Right cardiac atrium (tissue), 5 donors: ENCODE results near the gene SEMA5B. TPM values are rescaled to one million over a fixed set of nuclear protein-coding genes. Genes with fewer than 3 reads are reported as not detected.

ENCODE experiments used
- ATAC-seq, 2 donors: fragments of 200-7000 bp; cut with Tn5 transposase; one replicate each; pipeline versions ENCODE4 v1.8.0 to v1.9.1; 2020; ENCODE audit warnings: moderate library complexity in 2 of 2, mild to moderate bottlenecking in 1 of 2
- DNase-seq, 3 donors: peaks; one replicate each; pipeline ENCODE4 v3.0.0-alpha.2; 2020
- H3K27ac ChIP-seq: one replicate; pipeline ENCODE4 v1.5.1; 2013; ENCODE audit warnings: mild to moderate bottlenecking, low read length, control low read depth, moderate library complexity
- H3K27me3 ChIP-seq: one replicate; pipeline ENCODE4 v1.6.1; 2013; ENCODE audit not compliant: control insufficient read depth, insufficient read depth
- H3K4me1 ChIP-seq: one replicate; pipeline ENCODE4 v1.6.1; 2013; ENCODE audit warnings: low read length; ENCODE audit not compliant: control insufficient read depth, insufficient read depth
- H3K4me3 ChIP-seq: one replicate; pipeline ENCODE4 v1.5.1; 2013; ENCODE audit warnings: low read length, control low read depth
- H3K9me3 ChIP-seq: one replicate; pipeline ENCODE4 v1.6.1; 2013; ENCODE audit warnings: low read length; ENCODE audit not compliant: control insufficient read depth
- WGBS: extraction: QIAGEN DNeasy Blood & Tissue Kit; methylation state at CpG from one replicate; pipeline ENCODE4 v1.1.7; 2013; 5-methylcytosine and 5-hydroxymethylcytosine counted together
- intact Hi-C, 4 donors: fragments of 100-400 bp; cut with DNase I; formaldehyde crosslinking; loops; one replicate each; pipeline versions ENCODE4 v1.11.0 to v1.14.0; 2022 to 2023
- polyA plus RNA-seq: library from polyadenylated mRNA; stranded (reverse); fragments of 200-250 nt; gene quantifications from one replicate; pipeline ENCODE4 v1.2.3, GENCODE V29; 2013
- total RNA-seq, 4 donors: library from RNA; stranded (reverse); fragmentation: NEBNext Ultra II Directional; extraction: Animal tissue kit (Norgen Biotek cat#: 25700); gene quantifications; one replicate each; pipeline ENCODE4 v1.2.1, GENCODE V29; 2021
- donor health status: healthy with polysubstance abuse.
- donor health status: DM: no; HTN: yes; CAD: no.
- donor health status: DM: no; HTN: no; CAD: no.
- donor health status: DM: no; HTN: yes; CAD: no; lungs with severe emphysema.
- donor health status: DM: yes; HTN: yes; CAD: no.

Gene SEMA5B
- total and polyA plus RNA-seq, 5 donors: 0.72 to 4.9 (median 3.1) TPM

GRCh38 chr3:123025642-123026521 lies 1.7 kb downstream of the SEMA5B start:
- no peak overlapping the region for H3K27ac ChIP-seq
- intact Hi-C loops: loop anchor here in 3 of 4 donors (5.0 kb wide), 1 partner anchor 84 kb away; no protein-coding TSS in a partner anchor
- 24% methylated on average over 33 of the region's 33 CpGs for WGBS
- ATAC-seq (peak; percentile 36 to 38), DNase-seq (peak; percentile 26 to 75 (median 63))
- H3K4me3 ChIP-seq: peak overlapping the region; percentile 74
- H3K9me3 ChIP-seq: no peaks in the 10 kb centered on the region
- H3K4me1 ChIP-seq: peaks cover 2% of the 10 kb centered on the region
- no peaks in the 10 kb centered on the region for H3K27me3 ChIP-seq

- Histone ChIP-seq H3K27ac (no peak overlapping the region), H3K4me3 (no peak overlapping the region), H3K27me3 (no peaks in the 10 kb centered on the region), H3K9me3 (no peaks in the 10 kb centered on the region), H3K4me1 (peaks cover 2% of the 10 kb centered on the region)
- DNase-seq (no peak), ATAC-seq (no peak)
- 92% methylated on average over 1 of the region's 1 CpG for whole genome bisulfite sequencing
- intact Hi-C loops: no loop called here
Measured at GRCh38 chr3:123024056-123024455, 3.5 kb downstream of the SEMA5B start.

- no peak overlapping the region for H3K27ac ChIP-seq
- 75% methylated on average over 7 of the region's 7 CpGs for WGBS
- intact Hi-C loops: loop anchor here in 1 of 4 donors (2.0 kb wide), 1 partner anchor 73 kb away; no protein-coding TSS in a partner anchor
- DNase-seq (no peak), ATAC-seq (no peak)
- no peaks in the 10 kb centered on the region for H3K4me1 ChIP-seq
- no peak overlapping the region for H3K4me3 ChIP-seq
- no peaks in the 10 kb centered on the region for H3K9me3 ChIP-seq
- no peaks in the 10 kb centered on the region for H3K27me3 ChIP-seq
Measured at GRCh38 chr3:123021996-123022510, 5.5 kb downstream of the SEMA5B start.

GRCh38 chr3:123021388-123021787 lies 6.2 kb downstream of the SEMA5B start:
- H3K9me3 ChIP-seq: no peaks in the 10 kb centered on the region
- no peaks in the 10 kb centered on the region for H3K4me1 ChIP-seq
- 83% methylated on average over 7 of the region's 7 CpGs for WGBS
- H3K27ac ChIP-seq: no peak overlapping the region
- no peak overlapping the region for H3K4me3 ChIP-seq
- intact Hi-C loops: no loop called here
- no peaks in the 10 kb centered on the region for H3K27me3 ChIP-seq
- DNase-seq (no peak), ATAC-seq (no peak)

- Histone ChIP-seq H3K27me3 (no peaks in the 10 kb centered on the region), H3K4me1 (no peaks in the 10 kb centered on the region), H3K4me3 (no peak overlapping the region), H3K27ac (no peak overlapping the region), H3K9me3 (no peaks in the 10 kb centered on the region)
- ATAC-seq (no peak), DNase-seq (no peak)
- 93% methylated on average over 3 of the region's 3 CpGs for WGBS
- intact Hi-C loops: no loop called here
Measured at GRCh38 chr3:123020709-123021108, 6.9 kb downstream of the SEMA5B start.

- H3K4me3 ChIP-seq: no peak overlapping the region
- no peaks in the 10 kb centered on the region for H3K9me3 ChIP-seq
- no peak overlapping the region for H3K27ac ChIP-seq
- no peak for ATAC-seq
- no peaks in the 10 kb centered on the region for H3K4me1 ChIP-seq
- 89% methylated on average over 5 of the region's 5 CpGs for WGBS
- no peak for DNase-seq
- H3K27me3 ChIP-seq: no peaks in the 10 kb centered on the region
- intact Hi-C loops: no loop called here
Measured at GRCh38 chr3:123019591-123019990, 8.0 kb downstream of the SEMA5B start.

GRCh38 chr3:123019161-123019560 lies 8.4 kb downstream of the SEMA5B start:
- no peaks in the 10 kb centered on the region for H3K27me3 ChIP-seq
- intact Hi-C loops: no loop called here
- no peaks in the 10 kb centered on the region for H3K4me1 ChIP-seq
- 73% methylated on average over 3 of the region's 3 CpGs for WGBS
- H3K4me3 ChIP-seq: no peak overlapping the region
- DNase-seq (no peak), ATAC-seq (no peak)
- no peaks in the 10 kb centered on the region for H3K9me3 ChIP-seq
- no peak overlapping the region for H3K27ac ChIP-seq

GRCh38 chr3:123018683-123019082 lies 8.9 kb downstream of the SEMA5B start:
- intact Hi-C loops: no loop called here
- Histone ChIP-seq H3K27me3 (no peaks in the 10 kb centered on the region), H3K4me3 (no peak overlapping the region), H3K27ac (no peak overlapping the region), H3K9me3 (no peaks in the 10 kb centered on the region), H3K4me1 (no peaks in the 10 kb centered on the region)
- ATAC-seq (no peak), DNase-seq (no peak)
- 26% methylated on average over 1 of the region's 1 CpG for WGBS

GRCh38 chr3:123015596-123015995 lies 12.0 kb downstream of the SEMA5B start:
- Histone ChIP-seq H3K27ac (no peak overlapping the region), H3K4me3 (no peak overlapping the region), H3K27me3 (no peaks in the 10 kb centered on the region), H3K9me3 (no peaks in the 10 kb centered on the region), H3K4me1 (no peaks in the 10 kb centered on the region)
- DNase-seq (no peak), ATAC-seq (no peak)
- WGBS: 95% methylated on average over 4 of the region's 4 CpGs
- intact Hi-C loops: no loop called here

- H3K27me3 ChIP-seq: no peaks in the 10 kb centered on the region
- H3K4me1 ChIP-seq: no peaks in the 10 kb centered on the region
- intact Hi-C loops: no loop called here
- H3K27ac ChIP-seq: no peak overlapping the region
- no peak overlapping the region for H3K4me3 ChIP-seq
- H3K9me3 ChIP-seq: no peaks in the 10 kb centered on the region
- 53% methylated on average over 6 of the region's 6 CpGs for WGBS
- DNase-seq (peak in 1 of 3 donors; percentile 35), ATAC-seq (peak in 1 of 2 donors; percentile 44)
Measured at GRCh38 chr3:123013876-123014275, 13.7 kb downstream of the SEMA5B start.

GRCh38 chr3:123012652-123013051 lies 14.9 kb downstream of the SEMA5B start:
- DNase-seq (no peak), ATAC-seq (no peak)
- 96% methylated on average over 1 of the region's 1 CpG for WGBS

More at GRCh38 chr3:123012652-123013051, 14.9 kb downstream of the SEMA5B start:
- Histone ChIP-seq H3K4me1 (no peaks in the 10 kb centered on the region), H3K4me3 (no peak overlapping the region), H3K27me3 (no peaks in the 10 kb centered on the region), H3K9me3 (no peaks in the 10 kb centered on the region), H3K27ac (no peak overlapping the region)
- intact Hi-C loops: no loop called here
